GM21423 (cell line): ENCODE data around the gene SETX.

Experiments
- ATAC-seq: cut with Tn5 transposase; IDR thresholded peaks from one replicate; pipeline ENCODE4 v1.9.1; 2021; ENCODE audit warnings: mild to moderate bottlenecking, moderate library complexity; ENCODE audit not compliant: unreplicated experiment

SETX gene

DNA sequence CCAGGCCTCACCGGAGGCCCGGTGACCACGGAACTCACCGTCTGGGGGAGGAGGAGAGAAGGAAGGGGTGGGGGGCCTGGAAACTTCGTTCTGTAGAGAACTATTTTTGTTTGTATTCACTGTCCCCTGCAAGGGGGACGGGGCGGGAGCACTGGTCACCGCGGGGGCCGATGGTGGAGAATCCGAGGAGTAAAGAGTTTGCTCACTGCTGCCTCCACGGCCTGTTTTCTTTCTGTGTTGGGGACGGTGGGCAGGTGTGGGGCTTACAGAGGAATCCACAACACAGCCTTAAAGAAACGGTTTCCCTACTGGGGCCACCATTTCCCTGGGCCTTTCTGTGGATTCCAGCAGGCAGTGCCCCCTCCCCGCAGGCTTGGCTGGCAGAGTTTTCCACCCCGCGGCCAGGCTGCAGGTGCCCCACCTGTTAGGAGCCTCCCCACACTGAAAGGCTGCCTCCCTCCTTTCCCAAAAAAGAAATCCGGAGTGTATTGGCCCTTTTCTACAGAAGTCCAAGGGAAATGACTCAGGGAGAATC is 112.1 kb downstream of the SETX start:
- no peak for ATAC-seq

- no peak for ATAC-seq
Observed at GRCh38 chr9:132241840-132242620, 112.8 kb downstream of the SETX start.

- no peak for ATAC-seq
Observed at GRCh38 chr9:132241483-132241839, 113.3 kb downstream of the SETX start.

DNA sequence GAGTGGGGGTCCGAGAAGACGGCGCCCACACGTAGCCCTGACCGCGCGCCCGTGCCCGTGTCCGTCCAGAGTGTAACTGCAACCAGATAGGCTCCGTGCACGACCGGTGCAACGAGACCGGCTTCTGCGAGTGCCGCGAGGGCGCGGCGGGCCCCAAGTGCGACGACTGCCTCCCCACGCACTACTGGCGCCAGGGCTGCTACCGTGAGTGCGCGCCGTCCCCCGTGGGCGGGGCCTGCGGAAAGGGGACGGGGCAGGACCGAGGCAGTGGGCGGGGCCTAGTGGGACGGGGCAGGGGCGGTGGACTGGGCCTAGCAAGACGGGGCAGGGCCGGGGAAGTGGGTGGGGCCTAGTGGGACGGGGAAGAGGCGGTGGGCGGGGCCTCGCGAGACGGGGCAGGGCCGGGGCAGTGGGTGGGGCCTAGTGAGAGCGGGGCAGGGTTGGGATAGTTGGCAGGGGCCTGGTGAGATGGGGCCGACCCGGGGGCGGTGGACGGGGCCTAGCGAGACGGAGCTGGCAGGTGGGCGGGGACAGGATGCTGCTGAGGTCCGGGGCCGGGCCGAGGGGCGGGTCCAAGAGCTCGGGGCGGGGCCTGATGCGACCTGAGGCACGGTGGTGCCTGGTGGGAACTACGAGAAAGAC is 113.8 kb downstream of the SETX start:
- peak; percentile 72 for ATAC-seq

DNA sequence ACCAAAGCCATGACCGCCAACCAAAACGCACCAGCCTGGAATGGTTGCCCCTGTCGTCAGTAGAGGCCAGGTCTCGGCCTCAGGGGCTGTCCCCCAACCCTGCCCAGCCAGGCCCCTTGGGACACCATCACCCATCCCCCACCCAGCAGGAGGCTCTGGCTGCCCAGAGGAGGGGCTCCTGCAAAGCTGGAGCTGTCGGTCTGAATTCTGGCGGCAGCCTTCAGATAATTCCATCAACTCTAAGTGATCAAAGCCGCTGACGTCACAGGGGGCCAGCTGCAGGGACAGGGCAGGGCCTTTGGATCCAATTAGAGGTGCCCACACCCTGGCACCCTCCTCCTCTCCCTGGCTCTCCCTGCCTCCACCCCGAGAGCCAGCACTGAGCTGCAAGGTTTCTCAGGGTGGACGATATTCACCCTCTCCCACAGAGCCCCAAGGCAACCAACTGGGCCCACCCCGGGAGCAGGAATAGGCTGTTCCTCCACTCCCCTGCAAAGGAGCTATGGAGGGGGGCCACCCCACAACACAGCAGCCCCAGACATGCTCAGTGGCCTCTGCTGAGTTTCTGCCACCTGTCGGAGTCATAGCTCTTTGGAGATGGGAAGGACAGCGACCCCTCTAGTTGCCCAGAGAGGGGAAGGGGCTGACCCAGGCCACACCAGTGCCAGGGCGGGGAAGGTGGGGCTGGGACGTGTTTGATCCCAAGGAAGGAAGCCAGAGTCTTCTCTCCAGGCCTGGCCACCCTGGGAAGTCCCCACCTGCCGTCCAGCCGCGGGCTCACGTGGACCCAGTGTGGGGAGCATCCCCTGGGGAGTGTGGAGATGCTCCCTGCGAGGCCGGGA is 114.6 kb downstream of the SETX start:
- ATAC-seq = no peak

GRCh38 chr9:132239518-132239917 is 115.3 kb downstream of the SETX start:
- ATAC-seq = no peak

GRCh38 chr9:132238992-132239391 is 115.8 kb downstream of the SETX start:
- ATAC-seq = no peak

DNA sequence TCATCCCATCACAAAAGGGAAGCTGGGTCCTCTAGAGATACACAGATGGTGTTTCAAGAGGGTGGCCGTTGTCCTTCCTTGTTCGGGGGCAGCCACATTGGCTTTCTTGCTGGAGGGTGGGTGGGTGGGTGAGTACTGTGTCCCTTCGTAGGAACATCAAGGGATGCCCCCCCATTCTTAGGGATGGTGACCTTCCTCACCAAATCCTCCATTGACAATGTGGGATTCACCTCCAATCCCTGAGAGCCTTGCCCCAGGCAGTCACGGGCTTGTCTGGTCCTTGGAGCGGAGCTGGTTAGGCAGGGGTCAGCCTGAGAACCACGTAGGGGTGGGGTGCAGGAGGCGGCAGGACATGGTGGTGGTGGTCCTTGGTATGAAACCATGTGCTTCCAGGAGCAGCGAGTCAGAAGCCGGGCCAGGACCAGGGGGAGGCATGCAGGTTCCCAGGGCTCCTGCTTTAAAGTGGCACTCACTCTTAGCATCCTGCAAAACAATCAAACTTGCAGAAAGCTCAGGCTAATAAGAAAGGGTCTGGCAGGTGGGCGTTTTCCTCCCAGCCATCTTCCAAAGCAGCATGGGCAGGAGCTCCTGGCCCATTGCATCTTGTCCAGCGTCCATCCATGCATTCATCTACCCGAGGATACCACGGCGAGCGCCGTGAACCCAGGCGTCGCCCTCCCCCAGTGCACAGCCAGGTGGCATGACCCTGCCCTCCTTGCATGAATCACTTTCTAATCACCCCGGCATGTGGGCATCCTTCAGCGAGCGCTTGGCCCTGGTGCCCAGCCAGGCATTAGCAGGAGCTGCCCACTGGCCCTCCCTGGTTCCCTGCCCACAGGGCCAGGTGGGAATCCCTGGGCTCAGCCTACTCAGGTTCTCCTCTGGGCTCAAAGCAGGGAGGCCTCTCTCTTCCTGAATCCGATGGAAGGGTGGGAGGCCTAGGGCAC is 116.5 kb downstream of the SETX start:
- ATAC-seq = no peak

- ATAC-seq = no peak
Observed at GRCh38 chr9:132237481-132237880, 117.3 kb downstream of the SETX start.

DNA sequence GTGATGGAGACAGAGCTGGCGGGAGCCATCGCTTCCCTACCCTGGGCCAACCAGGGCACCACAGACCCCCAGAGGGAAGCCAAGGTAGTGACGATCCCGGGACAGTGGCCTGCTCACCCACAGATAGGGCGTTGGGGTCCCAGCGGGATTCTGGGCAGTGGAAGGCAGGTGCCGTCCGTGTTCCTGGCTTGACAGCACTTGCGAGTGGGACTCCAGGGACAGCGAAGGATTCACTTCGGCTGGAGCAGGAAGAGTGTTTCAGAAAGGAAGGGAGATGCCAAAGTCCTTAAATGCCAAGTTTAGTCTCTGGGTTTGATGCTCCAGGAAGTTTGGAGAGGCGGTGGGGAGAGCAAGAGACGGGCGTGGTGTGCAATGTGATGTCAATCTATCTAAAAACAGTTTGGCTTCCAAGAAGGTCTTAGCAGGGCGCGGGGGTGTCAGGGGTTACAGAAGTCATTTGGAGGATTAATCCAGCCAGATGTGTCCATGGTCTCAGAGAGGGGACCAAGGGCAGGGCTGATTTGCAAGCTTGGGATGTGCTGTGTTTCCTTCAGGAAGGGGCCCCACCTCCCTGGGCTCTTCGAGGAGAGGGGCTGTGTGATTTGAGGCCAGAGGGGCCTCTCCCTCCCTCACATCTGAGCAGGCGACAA is 118.0 kb downstream of the SETX start:
- ATAC-seq = no peak

DNA sequence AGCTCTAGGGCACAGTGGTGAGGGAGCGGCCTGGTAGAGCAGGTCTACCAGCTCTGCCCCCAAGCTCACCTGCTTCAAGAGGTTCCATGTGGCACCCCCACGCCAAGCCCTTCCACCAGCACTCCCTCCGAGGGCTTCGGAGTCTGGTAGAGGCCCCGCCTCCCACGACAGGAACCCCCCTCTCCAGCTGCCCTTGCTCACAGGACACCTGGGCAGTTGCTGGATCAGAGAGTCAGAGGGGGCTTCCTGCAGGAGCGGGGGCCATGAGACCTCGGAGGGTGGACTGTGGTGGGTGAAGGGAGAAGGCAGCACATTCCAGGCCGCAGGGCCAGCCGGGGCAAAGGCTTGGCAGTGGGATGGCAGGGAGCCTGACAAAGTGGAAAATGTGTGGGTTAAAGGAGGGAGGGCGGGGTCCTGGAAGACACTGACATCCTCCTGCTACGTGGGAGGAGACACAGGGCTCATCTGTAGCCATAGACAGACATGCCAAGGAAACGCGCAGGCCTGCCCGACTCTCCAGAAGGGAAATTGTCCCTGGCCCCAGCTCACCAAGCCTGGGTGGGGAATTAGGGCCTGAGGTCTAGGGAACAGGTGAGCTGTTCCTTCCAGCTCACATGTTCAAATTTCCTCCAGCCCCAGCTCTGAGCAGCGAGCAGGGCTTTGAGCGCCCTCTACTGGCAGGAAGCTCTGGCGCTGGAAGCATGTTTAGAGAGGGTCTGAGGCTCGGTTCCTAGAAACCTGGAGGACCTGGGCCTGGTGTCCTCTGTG is 118.7 kb downstream of the SETX start:
- ATAC-seq = no peak

DNA sequence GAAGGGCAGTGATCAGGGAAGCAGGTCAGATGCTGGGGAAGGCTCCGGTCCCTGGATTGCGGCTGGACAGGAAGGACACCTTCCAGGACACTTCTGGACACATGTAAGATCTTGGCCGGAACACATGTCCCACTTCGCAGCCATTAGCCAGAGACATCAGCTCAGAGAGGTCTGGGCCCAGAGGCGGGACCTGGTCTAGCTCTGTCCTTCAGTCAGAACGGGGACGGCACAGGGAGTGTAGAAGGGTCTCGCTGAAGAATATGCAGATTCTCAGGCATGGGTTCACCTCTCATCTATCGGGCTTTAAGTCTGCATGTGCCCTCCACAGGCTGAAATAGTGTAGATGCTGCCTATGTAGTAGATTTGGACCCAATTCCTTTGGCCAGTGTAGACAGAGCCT is 119.7 kb downstream of the SETX start:
- ATAC-seq = no peak

- ATAC-seq = no peak
Observed at GRCh38 chr9:132234535-132234934, 120.3 kb downstream of the SETX start.

DNA sequence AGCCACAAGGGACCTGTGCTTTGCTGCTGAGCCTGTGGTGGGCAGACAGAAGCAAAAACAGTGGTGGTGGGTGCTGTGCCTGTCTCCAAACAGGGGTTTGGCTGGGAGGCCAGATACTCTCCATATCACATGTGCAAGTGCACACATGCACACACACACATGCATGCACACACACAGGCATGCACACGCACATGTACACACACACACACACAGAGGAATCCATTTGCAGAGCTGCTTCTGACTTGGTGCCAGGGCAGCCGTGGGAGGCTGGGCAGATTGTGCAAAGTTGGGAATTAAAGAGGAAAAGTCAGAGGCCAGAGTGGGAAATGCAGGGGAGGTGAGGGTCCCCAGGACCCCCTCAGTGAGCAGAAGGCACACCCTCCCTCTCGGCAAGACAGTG is 121.6 kb downstream of the SETX start:
- no peak for ATAC-seq

DNA sequence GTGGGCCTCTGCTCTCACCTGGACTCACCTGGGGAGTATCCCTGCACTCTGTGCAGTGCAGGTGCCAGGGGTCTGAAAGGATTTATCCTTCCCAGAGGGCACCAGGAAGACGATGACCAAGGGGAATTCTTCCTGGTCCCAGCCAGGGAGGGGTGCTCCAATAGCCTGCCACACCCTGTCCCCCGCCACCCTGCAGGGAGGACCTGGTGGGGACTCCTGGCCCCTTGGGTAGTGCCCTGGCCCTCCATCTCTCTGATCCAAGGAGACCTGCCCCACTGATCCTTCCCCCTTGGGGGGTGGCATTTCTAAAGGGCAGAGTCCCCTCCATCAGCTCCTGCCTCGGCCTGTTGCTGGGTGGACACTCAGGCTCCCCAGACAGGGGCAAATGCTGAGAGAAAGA is 122.3 kb downstream of the SETX start:
- no peak for ATAC-seq

- ATAC-seq = no peak
Observed at GRCh38 chr9:132231019-132231701, 123.6 kb downstream of the SETX start.

- ATAC-seq = no peak
Observed at GRCh38 chr9:132230605-132231004, 124.2 kb downstream of the SETX start.

- no peak for ATAC-seq
Observed at GRCh38 chr9:132228062-132228461, 126.7 kb downstream of the SETX start.
